Left ventricle myocardium superior (tissue), 1 donor: ENCODE data around the gene IGFALS. TPM values are rescaled to one million over a fixed set of nuclear protein-coding genes. Genes with fewer than 3 reads are reported as not detected.

Experiments
- ATAC-seq: fragments of 200-7000 bp; cut with Tn5 transposase; one replicate; pipeline ENCODE4 v1.9.1; 2020; ENCODE audit warnings: mild to moderate bottlenecking, moderate library complexity
- DNase-seq: peaks from one replicate; pipeline ENCODE4 v3.0.0-alpha.2; 2020
- intact Hi-C: fragments of 100-400 bp; cut with micrococcal nuclease; formaldehyde crosslinking; loops from one replicate; pipeline ENCODE4 v1.11.0; 2022
- total RNA-seq: library from RNA; stranded (reverse); fragmentation: NEBNext Ultra II Directional; extraction: Animal tissue kit (Norgen Biotek cat#: 25700); gene quantifications from one replicate; pipeline ENCODE4 v1.2.1, GENCODE V29; 2021
- donor health status: DM: no; HTN: yes; CAD: no; lungs with severe emphysema.

The IGFALS gene
- total RNA-seq, 1 donor from 2014 or later: not detected

GRCh38 chr16:1757714-1758461 is 35.6 kb downstream of the IGFALS start:
- no peak for ATAC-seq
- intact Hi-C loops: no loop called here
- no peak for DNase-seq

- no peak for ATAC-seq
- intact Hi-C loops: no loop called here
These were observed 39.3 kb downstream of the IGFALS start for GRCh38 chr16:1754204-1754603.

GRCh38 chr16:1752853-1753252 is 40.7 kb downstream of the IGFALS start:
- DNase-seq (no peak), ATAC-seq (no peak)

More at GRCh38 chr16:1754204-1754603, 39.3 kb downstream of the IGFALS start:
- DNase-seq: no peak

GRCh38 chr16:1751946-1752345 is 41.6 kb downstream of the IGFALS start:
- no peak for DNase-seq
- ATAC-seq: no peak
- intact Hi-C loops: no loop called here

More at GRCh38 chr16:1752853-1753252, 40.7 kb downstream of the IGFALS start:
- intact Hi-C loops: no loop called here

- DNase-seq (no peak), ATAC-seq (no peak)
- intact Hi-C loops: no loop called here
These were observed 44.1 kb downstream of the IGFALS start for GRCh38 chr16:1749152-1750117.

GRCh38 chr16:1747934-1748333 is 45.6 kb downstream of the IGFALS start:
- DNase-seq: no peak
- intact Hi-C loops: no loop called here
- ATAC-seq: no peak

- ATAC-seq: no peak
- intact Hi-C loops: no loop called here
- DNase-seq: no peak
These were observed 46.8 kb downstream of the IGFALS start for GRCh38 chr16:1746693-1747195.

- intact Hi-C loops: no loop called here
- ATAC-seq: no peak
- DNase-seq: no peak
These were observed 47.4 kb downstream of the IGFALS start for GRCh38 chr16:1745900-1746692.

GRCh38 chr16:1745181-1745899 is 48.2 kb downstream of the IGFALS start:
- ATAC-seq (no peak), DNase-seq (no peak)
- intact Hi-C loops: no loop called here

GRCh38 chr16:1744338-1744840 is 49.1 kb downstream of the IGFALS start:
- ATAC-seq (no peak), DNase-seq (no peak)
- intact Hi-C loops: no loop called here

- DNase-seq (no peak), ATAC-seq (no peak)
- intact Hi-C loops: no loop called here
These were observed 49.8 kb downstream of the IGFALS start for GRCh38 chr16:1743376-1744337.

- ATAC-seq: peak; percentile 9
- intact Hi-C loops: no loop called here
- no peak for DNase-seq
These were observed 51.8 kb downstream of the IGFALS start for GRCh38 chr16:1741553-1742165.

- intact Hi-C loops: no loop called here
- ATAC-seq: peak; percentile 10
- no peak for DNase-seq
These were observed 52.6 kb downstream of the IGFALS start for GRCh38 chr16:1740781-1741490.
